ENCODE results near the gene TMEM164. TPM values are rescaled to one million over a fixed set of nuclear protein-coding genes. Genes with fewer than 3 reads are reported as not detected.
"Not testable (repeated sequence)": the region's sequence is repeated elsewhere in the genome, so short reads cannot be mapped to it uniquely, and the experiment has no call there.

The TMEM164 gene
- total and polyA plus RNA-seq, 2 experiments from 2014 or later: 3.4 to 17.2 TPM

DNA sequence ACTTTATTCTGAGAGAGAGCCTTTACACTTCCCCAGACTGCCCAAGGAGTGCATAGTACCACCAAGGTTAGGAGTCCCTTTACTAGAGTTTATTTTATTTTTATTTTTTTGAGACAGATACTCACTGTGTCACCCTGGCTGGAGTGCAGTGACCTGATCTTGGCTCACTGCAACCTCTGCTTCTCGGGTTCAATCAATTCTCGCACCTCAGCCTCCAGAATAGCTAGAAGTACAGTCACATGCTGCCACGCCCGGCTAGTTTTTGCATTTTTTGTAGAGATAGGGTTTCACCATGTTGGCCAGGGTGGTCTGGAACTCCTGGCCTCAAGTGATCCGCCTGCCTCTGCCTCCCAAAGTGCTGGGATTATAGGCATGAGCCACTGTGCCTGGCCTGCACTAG lies 151.4 kb downstream of the TMEM164 start:
- H2AFZ ChIP-seq, ATAC-seq, H3K9me3 Mint-ChIP-seq: not testable (repeated sequence)

DNA sequence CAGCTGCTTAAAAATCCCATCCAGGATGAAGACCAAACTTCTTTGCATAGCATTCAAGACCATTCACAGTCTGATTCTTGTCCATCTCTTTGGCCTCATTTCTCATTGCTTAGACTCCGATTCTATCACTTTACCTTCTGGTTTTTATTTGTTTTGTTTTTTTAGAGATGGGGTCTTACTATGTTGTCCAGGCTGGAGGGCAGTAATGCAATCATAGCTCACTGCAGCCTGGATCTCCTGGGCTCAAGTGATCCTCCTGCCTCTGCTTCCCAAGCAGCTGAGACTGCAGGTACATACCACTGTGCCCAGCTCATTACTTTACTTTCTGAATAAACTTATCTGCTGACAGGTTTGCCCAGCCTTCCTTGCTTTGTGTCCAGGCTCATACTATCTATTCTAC lies 152.8 kb downstream of the TMEM164 start:
- H3F3A ChIP-seq (replicated peaks; ENCODE audit: low read depth): no peaks in the 10 kb centered on the region
- Mint-ChIP-seq H3K27ac (no peak overlapping the region), H3K9me3 (no peaks in the 10 kb centered on the region), H3K4me1 (no peaks in the 10 kb centered on the region; the same call in 2 of the 3 replicates), H3K4me3 (no peak overlapping the region), H3K36me3 (ENCODE audit: low read depth) (no peaks in the 10 kb centered on the region), H3K27me3 (ENCODE audit: insufficient read depth, low read depth, poor library complexity) (peaks cover 3% of the 10 kb centered on the region)
- no peaks in the 10 kb centered on the region for H4K20me1 ChIP-seq (replicated peaks; ENCODE audit: insufficient read depth)
- H3K27ac ChIP-seq (ENCODE audit: low read depth): no peak overlapping the region
- no peaks in the 10 kb centered on the region for H3K79me2 ChIP-seq (replicated peaks; ENCODE audit: insufficient read depth)
- TF ChIP-seq, protein P1, sequence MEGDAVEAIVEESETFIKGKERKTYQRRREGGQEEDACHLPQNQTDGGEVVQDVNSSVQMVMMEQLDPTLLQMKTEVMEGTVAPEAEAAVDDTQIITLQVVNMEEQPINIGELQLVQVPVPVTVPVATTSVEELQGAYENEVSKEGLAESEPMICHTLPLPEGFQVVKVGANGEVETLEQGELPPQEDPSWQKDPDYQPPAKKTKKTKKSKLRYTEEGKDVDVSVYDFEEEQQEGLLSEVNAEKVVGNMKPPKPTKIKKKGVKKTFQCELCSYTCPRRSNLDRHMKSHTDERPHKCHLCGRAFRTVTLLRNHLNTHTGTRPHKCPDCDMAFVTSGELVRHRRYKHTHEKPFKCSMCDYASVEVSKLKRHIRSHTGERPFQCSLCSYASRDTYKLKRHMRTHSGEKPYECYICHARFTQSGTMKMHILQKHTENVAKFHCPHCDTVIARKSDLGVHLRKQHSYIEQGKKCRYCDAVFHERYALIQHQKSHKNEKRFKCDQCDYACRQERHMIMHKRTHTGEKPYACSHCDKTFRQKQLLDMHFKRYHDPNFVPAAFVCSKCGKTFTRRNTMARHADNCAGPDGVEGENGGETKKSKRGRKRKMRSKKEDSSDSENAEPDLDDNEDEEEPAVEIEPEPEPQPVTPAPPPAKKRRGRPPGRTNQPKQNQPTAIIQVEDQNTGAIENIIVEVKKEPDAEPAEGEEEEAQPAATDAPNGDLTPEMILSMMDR (conservative IDR thresholded peaks at IDR 0.05; ENCODE audit: low read depth in 2 of 2): no peak
- TF ChIP-seq EZH2 (IDR thresholded peaks at IDR 0.05; ENCODE audit: low read depth, unreplicated experiment): no peak
- no peak for TF ChIP-seq NANOG (IDR thresholded peaks at IDR 0.05; ENCODE audit: borderline replicate concordance)
- TF ChIP-seq, protein P2, sequence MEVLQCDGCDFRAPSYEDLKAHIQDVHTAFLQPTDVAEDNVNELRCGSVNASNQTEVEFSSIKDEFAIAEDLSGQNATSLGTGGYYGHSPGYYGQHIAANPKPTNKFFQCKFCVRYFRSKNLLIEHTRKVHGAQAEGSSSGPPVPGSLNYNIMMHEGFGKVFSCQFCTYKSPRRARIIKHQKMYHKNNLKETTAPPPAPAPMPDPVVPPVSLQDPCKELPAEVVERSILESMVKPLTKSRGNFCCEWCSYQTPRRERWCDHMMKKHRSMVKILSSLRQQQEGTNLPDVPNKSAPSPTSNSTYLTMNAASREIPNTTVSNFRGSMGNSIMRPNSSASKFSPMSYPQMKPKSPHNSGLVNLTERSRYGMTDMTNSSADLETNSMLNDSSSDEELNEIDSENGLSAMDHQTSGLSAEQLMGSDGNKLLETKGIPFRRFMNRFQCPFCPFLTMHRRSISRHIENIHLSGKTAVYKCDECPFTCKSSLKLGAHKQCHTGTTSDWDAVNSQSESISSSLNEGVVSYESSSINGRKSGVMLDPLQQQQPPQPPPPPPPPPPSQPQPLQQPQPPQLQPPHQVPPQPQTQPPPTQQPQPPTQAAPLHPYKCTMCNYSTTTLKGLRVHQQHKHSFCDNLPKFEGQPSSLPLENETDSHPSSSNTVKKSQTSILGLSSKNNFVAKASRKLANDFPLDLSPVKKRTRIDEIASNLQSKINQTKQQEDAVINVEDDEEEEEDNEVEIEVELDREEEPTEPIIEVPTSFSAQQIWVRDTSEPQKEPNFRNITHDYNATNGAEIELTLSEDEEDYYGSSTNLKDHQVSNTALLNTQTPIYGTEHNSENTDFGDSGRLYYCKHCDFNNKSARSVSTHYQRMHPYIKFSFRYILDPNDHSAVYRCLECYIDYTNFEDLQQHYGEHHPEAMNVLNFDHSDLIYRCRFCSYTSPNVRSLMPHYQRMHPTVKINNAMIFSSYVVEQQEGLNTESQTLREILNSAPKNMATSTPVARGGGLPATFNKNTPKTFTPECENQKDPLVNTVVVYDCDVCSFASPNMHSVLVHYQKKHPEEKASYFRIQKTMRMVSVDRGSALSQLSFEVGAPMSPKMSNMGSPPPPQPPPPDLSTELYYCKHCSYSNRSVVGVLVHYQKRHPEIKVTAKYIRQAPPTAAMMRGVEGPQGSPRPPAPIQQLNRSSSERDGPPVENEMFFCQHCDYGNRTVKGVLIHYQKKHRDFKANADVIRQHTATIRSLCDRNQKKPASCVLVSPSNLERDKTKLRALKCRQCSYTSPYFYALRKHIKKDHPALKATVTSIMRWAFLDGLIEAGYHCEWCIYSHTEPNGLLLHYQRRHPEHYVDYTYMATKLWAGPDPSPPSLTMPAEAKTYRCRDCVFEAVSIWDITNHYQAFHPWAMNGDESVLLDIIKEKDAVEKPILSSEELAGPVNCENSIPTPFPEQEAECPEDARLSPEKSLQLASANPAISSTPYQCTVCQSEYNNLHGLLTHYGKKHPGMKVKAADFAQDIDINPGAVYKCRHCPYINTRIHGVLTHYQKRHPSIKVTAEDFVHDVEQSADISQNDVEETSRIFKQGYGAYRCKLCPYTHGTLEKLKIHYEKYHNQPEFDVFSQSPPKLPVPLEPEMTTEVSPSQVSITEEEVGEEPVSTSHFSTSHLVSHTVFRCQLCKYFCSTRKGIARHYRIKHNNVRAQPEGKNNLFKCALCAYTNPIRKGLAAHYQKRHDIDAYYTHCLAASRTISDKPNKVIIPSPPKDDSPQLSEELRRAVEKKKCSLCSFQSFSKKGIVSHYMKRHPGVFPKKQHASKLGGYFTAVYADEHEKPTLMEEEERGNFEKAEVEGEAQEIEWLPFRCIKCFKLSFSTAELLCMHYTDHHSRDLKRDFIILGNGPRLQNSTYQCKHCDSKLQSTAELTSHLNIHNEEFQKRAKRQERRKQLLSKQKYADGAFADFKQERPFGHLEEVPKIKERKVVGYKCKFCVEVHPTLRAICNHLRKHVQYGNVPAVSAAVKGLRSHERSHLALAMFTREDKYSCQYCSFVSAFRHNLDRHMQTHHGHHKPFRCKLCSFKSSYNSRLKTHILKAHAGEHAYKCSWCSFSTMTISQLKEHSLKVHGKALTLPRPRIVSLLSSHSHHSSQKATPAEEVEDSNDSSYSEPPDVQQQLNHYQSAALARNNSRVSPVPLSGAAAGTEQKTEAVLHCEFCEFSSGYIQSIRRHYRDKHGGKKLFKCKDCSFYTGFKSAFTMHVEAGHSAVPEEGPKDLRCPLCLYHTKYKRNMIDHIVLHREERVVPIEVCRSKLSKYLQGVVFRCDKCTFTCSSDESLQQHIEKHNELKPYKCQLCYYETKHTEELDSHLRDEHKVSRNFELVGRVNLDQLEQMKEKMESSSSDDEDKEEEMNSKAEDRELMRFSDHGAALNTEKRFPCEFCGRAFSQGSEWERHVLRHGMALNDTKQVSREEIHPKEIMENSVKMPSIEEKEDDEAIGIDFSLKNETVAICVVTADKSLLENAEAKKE (CRISPR knock-in tag; IDR thresholded peaks at IDR 0.05): no peak
- TF ChIP-seq CREB1 (CRISPR knock-in tag; IDR thresholded peaks at IDR 0.05; ENCODE audit: low read depth): no peak
- TF ChIP-seq JUNB (IDR thresholded peaks at IDR 0.05; ENCODE audit: unreplicated experiment): no peak
- no peak overlapping the region for H3K4me2 ChIP-seq
- no peaks in the 10 kb centered on the region for H3K36me3 ChIP-seq (ENCODE audit: insufficient read depth)
- DNase-seq (ENCODE audit: low spot score): no peak
- no peaks in the 10 kb centered on the region for H3K27me3 ChIP-seq (ENCODE audit: insufficient read depth)
- H2AFZ ChIP-seq: no peak overlapping the region
- no peaks in the 10 kb centered on the region for H3K9me2 ChIP-seq (ENCODE audit: insufficient read depth)
- ATAC-seq: no peak
- no peak overlapping the region for H3K4me3 ChIP-seq
- no peaks in the 10 kb centered on the region for H3K4me1 ChIP-seq (ENCODE audit: insufficient read depth)

More for the DNA sequence above, 151.4 kb downstream of the TMEM164 start:
- not testable (repeated sequence) for DNase-seq (ENCODE audit: low spot score); H3K36me3 Mint-ChIP-seq (ENCODE audit: low read depth); H3K4me1 Mint-ChIP-seq; H3F3A ChIP-seq (replicated peaks; ENCODE audit: low read depth); H3K4me3 ChIP-seq; H3K27ac ChIP-seq (ENCODE audit: low read depth); H3K27me3 ChIP-seq (ENCODE audit: insufficient read depth); H3K4me3 Mint-ChIP-seq; H3K79me2 ChIP-seq (replicated peaks; ENCODE audit: insufficient read depth); H3K4me2 ChIP-seq; H3K36me3 ChIP-seq (ENCODE audit: insufficient read depth); H3K4me1 ChIP-seq (ENCODE audit: insufficient read depth); H4K20me1 ChIP-seq (replicated peaks; ENCODE audit: insufficient read depth); H3K27ac Mint-ChIP-seq; H3K9me2 ChIP-seq (ENCODE audit: insufficient read depth); H3K27me3 Mint-ChIP-seq (ENCODE audit: insufficient read depth, low read depth, poor library complexity)
